HUES48 (cell line): ENCODE data around the gene IL2RA.

Experiments used
- H3K27ac ChIP-seq: one replicate; pipeline ENCODE4 v1.7.0; 2013; ENCODE audit warnings: low read depth, low read length, inconsistent platforms
- H3K27me3 ChIP-seq: 2 replicates; pipeline ENCODE4 v1.6.1; 2013; ENCODE audit warnings: mild to moderate bottlenecking, low read length; ENCODE audit not compliant: control insufficient read depth, insufficient read depth
- H3K36me3 ChIP-seq: 2 replicates; pipeline ENCODE4 v1.6.1; 2013; ENCODE audit warnings: low read length; ENCODE audit not compliant: control insufficient read depth, insufficient read depth
- H3K4me1 ChIP-seq: 2 replicates; pipeline ENCODE4 v1.6.1; 2013; ENCODE audit warnings: mild to moderate bottlenecking, low read length; ENCODE audit not compliant: control insufficient read depth, insufficient read depth
- H3K4me3 ChIP-seq: 2 replicates; pipeline ENCODE4 v1.5.1; 2013; ENCODE audit warnings: mild to moderate bottlenecking, low read depth, low read length
- H3K9ac ChIP-seq: 2 replicates; pipeline ENCODE4 v1.6.1; 2013; ENCODE audit warnings: mild to moderate bottlenecking, low read depth, low read length, moderate library complexity
- H3K9me3 ChIP-seq: 2 replicates; pipeline ENCODE4 v1.6.1; 2013; ENCODE audit warnings: low read length; ENCODE audit not compliant: control insufficient read depth, insufficient read depth

Gene IL2RA

GRCh38 chr10:5976512-5977470, 85.4 kb downstream of the IL2RA start:
- Histone ChIP-seq H3K36me3 (no peaks in the 10 kb centered on the region), H3K9me3 (no peaks in the 10 kb centered on the region), H3K27ac (no peak overlapping the region), H3K27me3 (peaks cover 49% of the 10 kb centered on the region), H3K4me1 (peaks cover 4% of the 10 kb centered on the region; the same call in 1 of the 2 replicates), H3K9ac (peak overlapping the region; percentile 24; the same call in 1 of the 2 replicates), H3K4me3 (peak overlapping the region; percentile 92)

GRCh38 chr10:5975641-5976473, 86.3 kb downstream of the IL2RA start:
- H3K36me3 ChIP-seq: no peaks in the 10 kb centered on the region
- no peak overlapping the region for H3K9ac ChIP-seq
- peaks cover 4% of the 10 kb centered on the region; the same call in 1 of the 2 replicates for H3K4me1 ChIP-seq
- peaks cover 49% of the 10 kb centered on the region for H3K27me3 ChIP-seq
- no peak overlapping the region for H3K27ac ChIP-seq
- peak overlapping the region; percentile 92; the same call in 1 of the 2 replicates for H3K4me3 ChIP-seq
- no peaks in the 10 kb centered on the region for H3K9me3 ChIP-seq

- no peak overlapping the region for H3K4me3 ChIP-seq
- no peaks in the 10 kb centered on the region for H3K9me3 ChIP-seq
- H3K9ac ChIP-seq: no peak overlapping the region
- no peak overlapping the region for H3K27ac ChIP-seq
- H3K36me3 ChIP-seq: no peaks in the 10 kb centered on the region
- H3K4me1 ChIP-seq: peaks cover 4% of the 10 kb centered on the region; the same call in 1 of the 2 replicates
- peaks cover 32% of the 10 kb centered on the region for H3K27me3 ChIP-seq
Measured at GRCh38 chr10:5973069-5973468, 89.1 kb downstream of the IL2RA start.

- H3K27ac ChIP-seq: no peak overlapping the region
- H3K9ac ChIP-seq: no peak overlapping the region
- peaks cover 4% of the 10 kb centered on the region; the same call in 1 of the 2 replicates for H3K4me1 ChIP-seq
- no peak overlapping the region for H3K4me3 ChIP-seq
- H3K36me3 ChIP-seq: no peaks in the 10 kb centered on the region
- H3K27me3 ChIP-seq: peaks cover 20% of the 10 kb centered on the region
- H3K9me3 ChIP-seq: no peaks in the 10 kb centered on the region
Measured at GRCh38 chr10:5971886-5972285, 90.3 kb downstream of the IL2RA start.

GRCh38 chr10:5971315-5971832, 90.8 kb downstream of the IL2RA start:
- no peak overlapping the region for H3K27ac ChIP-seq
- H3K4me1 ChIP-seq: peaks cover 2% of the 10 kb centered on the region; the same call in 1 of the 2 replicates
- H3K36me3 ChIP-seq: no peaks in the 10 kb centered on the region
- no peak overlapping the region for H3K4me3 ChIP-seq
- H3K9ac ChIP-seq: no peak overlapping the region
- no peaks in the 10 kb centered on the region for H3K9me3 ChIP-seq
- peaks cover 15% of the 10 kb centered on the region for H3K27me3 ChIP-seq

- Histone ChIP-seq H3K9me3 (no peaks in the 10 kb centered on the region), H3K36me3 (no peaks in the 10 kb centered on the region), H3K27ac (no peak overlapping the region), H3K4me1 (no peaks in the 10 kb centered on the region), H3K27me3 (peaks cover 7% of the 10 kb centered on the region), H3K9ac (no peak overlapping the region), H3K4me3 (no peak overlapping the region)
Measured at GRCh38 chr10:5970527-5970926, 91.6 kb downstream of the IL2RA start.

GRCh38 chr10:5970066-5970465, 92.1 kb downstream of the IL2RA start:
- no peaks in the 10 kb centered on the region for H3K9me3 ChIP-seq

GRCh38 chr10:5968681-5969453, 93.3 kb downstream of the IL2RA start:
- Histone ChIP-seq H3K9me3 (no peaks in the 10 kb centered on the region), H3K4me1 (no peaks in the 10 kb centered on the region), H3K4me3 (no peak overlapping the region), H3K27me3 (no peaks in the 10 kb centered on the region; the same call in 1 of the 2 replicates), H3K27ac (no peak overlapping the region), H3K9ac (no peak overlapping the region), H3K36me3 (no peaks in the 10 kb centered on the region)

More at GRCh38 chr10:5970066-5970465, 92.1 kb downstream of the IL2RA start:
- Histone ChIP-seq H3K9ac (no peak overlapping the region), H3K4me3 (no peak overlapping the region), H3K27ac (no peak overlapping the region), H3K27me3 (peaks cover 2% of the 10 kb centered on the region), H3K36me3 (no peaks in the 10 kb centered on the region), H3K4me1 (no peaks in the 10 kb centered on the region)

- no peaks in the 10 kb centered on the region; the same call in 1 of the 2 replicates for H3K27me3 ChIP-seq
- H3K4me1 ChIP-seq: no peaks in the 10 kb centered on the region
- H3K9ac ChIP-seq: no peak overlapping the region
- H3K9me3 ChIP-seq: no peaks in the 10 kb centered on the region
- no peak overlapping the region for H3K27ac ChIP-seq
- no peaks in the 10 kb centered on the region for H3K36me3 ChIP-seq
- no peak overlapping the region for H3K4me3 ChIP-seq
Measured at GRCh38 chr10:5968037-5968680, 94.0 kb downstream of the IL2RA start.

- H3K9me3 ChIP-seq: no peaks in the 10 kb centered on the region
- no peak overlapping the region for H3K9ac ChIP-seq
- no peaks in the 10 kb centered on the region for H3K4me1 ChIP-seq
- no peak overlapping the region for H3K4me3 ChIP-seq
- H3K36me3 ChIP-seq: no peaks in the 10 kb centered on the region
- H3K27ac ChIP-seq: no peak overlapping the region
- H3K27me3 ChIP-seq: no peaks in the 10 kb centered on the region
Measured at GRCh38 chr10:5965266-5965665, 96.9 kb downstream of the IL2RA start.
